GM18502 (cell line): ENCODE results near the gene MFAP5.
"Not testable (repeated sequence)": the region's sequence is repeated elsewhere in the genome, so short reads cannot be mapped to it uniquely, and the experiment has no call there.

Experiments
- ATAC-seq: cut with Tn5 transposase; IDR thresholded peaks from one replicate; pipeline ENCODE4 v1.9.1; 2021; ENCODE audit warnings: mild to moderate bottlenecking; ENCODE audit not compliant: unreplicated experiment, poor library complexity

MFAP5 gene

DNA sequence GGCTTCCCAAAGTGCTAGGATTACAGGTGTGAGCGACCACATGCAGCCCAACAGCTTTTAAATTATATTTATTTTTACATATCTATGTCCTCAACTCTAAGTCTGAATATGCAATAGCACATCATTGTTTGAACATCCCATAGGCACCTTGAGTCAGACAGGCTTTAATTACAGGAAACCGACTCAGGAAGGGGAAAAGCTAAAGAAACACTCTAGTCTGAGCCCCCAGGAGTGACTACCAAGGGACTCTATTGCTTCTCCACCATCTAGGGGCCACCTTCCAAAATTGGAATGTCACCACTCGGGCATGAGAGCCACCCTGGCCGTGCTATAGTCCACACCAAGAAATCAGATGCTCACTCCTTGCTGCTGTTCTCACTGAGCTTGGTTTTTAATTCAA lies 14.0 kb upstream of the MFAP5 start:
- ATAC-seq: no peak

DNA sequence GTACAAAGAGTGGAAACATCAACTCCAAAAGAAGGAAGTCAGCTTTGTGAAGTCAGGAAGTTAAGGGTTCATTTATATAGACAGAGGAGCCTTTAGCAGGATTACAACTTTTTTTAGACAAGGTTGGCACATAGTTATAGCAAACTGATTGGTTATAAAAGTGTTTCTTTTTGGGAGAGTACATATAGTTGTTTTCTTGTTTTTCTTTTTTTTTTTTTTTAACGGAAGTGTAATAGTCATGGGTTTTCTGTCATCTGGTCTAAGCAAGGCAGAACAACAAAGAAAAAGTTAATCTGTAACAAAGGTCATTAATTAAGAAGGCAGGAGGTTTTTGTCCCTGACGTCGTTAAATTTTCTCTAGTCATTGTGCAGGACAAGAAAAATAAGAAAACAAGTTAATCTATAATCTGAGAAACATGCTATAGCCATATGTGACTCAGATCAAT lies 13.0 kb upstream of the MFAP5 start:
- ATAC-seq: no peak

DNA sequence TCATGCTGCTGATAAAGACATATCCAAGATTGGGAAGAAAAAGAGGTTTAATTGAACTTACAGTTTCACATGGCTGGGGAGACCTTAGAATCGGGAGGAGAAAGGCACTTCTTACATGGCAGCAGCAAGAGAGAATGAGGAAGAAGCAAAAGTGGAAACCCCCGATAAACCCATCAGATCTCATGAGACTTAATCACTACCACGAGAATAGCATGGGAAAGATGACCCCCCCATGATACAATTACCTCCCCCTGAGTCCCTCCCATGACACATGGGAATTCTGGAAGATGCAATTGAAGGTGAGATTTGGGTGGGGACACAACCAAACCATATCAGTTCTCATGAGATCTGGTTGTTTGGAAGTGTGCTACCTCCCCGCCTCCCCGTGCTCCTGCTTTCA lies 9.8 kb upstream of the MFAP5 start:
- ATAC-seq: no peak

DNA sequence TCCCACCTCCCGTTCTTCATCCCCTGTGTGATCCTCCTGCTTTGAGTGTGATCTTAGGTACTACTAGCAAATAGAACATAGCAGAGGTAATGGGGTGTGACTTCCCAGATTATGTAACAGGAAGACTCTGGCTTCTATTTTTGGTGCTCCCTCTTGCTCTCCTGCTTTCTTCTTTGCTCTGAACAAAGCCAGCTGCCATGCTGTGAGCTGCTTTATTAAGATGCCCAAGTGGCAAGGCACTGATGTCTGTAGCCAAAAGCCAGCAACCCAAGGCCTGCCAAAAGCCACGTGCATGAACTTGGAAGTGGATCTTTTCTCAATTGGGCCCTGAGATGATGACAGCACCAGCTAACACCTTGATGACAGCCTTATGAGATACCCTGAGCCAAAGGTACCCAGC lies 5.8 kb upstream of the MFAP5 start:
- ATAC-seq: no peak

DNA sequence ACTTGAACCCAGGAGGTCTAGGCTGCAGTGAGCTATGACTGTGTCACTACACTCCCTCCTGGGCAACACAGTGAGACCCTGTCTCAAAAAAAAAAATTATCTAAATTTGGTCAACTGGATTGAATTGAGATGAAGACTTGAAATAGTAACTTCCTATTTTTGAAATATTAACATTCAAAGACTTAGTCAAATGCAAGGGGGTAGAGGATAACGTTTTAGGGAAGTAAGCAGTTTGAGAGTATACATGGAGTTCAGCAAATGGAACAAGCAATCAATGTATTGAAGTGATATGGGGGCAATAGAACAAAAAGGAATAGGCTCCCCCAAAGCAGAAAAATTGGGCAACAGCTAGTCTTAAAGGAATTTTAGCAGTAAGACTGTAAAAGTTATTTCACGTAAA lies 4.6 kb upstream of the MFAP5 start:
- no peak for ATAC-seq

DNA sequence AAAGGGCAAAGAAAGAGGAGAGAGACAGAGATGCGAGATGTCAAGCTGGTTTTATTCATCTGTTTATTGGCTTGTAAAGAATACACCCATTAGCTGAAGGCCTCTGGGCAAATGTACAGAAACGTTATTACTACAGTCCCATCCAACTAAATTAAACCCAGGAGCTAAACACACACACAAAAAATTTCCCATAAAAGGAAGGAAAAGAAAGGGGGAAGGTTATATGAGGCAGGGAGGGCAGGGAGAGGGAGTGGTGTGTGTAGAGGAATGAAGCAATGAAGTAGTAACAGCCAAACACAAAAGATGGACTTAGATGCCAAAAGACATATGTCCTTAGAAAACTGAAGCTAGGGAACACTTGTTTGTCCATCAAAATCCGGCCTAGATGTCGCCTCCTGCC lies 3.1 kb upstream of the MFAP5 start:
- ATAC-seq: no peak

DNA sequence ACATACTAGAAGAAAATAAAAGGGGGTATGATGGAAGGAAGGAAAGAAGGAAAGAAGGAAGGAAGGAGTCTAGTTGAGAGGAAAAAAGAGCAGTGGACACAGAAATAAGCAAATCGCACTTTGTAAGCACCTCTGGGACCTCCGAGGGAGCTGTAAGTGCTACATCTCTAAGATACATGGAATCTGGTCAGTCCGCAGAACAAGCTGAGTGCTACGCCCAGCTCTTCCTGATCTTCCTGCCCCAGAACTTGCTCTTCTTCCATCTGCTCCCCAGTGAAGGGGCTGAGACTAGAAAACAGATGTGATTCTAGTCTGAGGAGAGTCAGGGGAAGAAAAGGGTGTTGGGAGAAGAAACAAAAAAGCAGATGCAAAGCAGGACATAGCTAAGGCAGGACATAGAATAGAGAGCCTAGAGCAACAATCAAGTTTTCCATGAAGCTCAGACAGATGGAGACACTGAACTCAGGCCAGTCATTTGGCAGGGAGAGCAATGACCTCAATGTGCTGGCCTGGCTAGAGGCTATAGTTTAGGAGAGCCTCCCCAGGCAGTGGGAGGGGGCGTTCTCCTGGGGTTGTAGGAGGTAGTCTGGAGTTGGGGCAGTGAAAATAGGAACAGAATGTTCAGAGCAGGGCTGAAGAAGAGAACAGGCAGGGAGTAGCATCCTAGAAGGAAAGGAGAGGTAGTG lies 1.7 kb upstream of the MFAP5 start:
- ATAC-seq: no peak

DNA sequence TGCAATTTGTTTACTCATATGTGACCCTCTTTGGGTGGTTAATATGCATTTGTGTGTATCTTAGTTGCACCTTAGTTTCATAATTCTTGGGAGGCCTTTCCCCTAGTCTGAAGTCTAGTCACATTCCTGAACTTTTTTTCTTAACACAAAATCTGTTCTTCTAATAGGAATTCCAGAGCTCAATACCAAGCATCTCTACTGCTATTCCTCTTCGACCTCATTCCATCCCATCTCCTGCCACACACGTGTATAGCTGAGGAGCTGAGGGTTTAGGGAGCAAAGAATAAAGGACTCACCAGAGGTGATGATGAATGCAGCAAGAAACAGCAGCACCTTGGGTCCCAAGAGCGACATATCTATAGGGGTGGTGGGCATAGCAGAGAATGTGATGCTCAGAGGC lies 875 bp downstream of the MFAP5 start:
- ATAC-seq: no peak

DNA sequence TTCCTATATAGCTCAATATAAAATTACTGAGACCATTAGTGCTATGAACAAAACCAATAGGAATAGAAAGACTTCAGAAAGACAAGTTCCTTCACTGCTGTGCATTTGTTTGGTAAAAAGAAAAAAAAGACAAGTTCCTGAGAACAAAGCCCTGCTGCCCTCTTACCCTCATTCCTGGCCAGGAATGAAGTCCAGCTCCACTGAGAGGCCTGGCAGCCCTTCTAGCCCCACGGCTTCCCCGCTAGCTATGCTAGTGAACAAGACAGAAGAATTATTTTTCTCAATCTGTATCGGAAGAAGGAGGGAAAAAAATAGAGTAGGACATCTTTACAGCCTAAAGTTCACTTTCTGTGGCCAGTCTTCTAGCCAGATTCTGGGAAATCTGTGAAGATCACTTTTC lies 1.6 kb downstream of the MFAP5 start:
- ATAC-seq: no peak

DNA sequence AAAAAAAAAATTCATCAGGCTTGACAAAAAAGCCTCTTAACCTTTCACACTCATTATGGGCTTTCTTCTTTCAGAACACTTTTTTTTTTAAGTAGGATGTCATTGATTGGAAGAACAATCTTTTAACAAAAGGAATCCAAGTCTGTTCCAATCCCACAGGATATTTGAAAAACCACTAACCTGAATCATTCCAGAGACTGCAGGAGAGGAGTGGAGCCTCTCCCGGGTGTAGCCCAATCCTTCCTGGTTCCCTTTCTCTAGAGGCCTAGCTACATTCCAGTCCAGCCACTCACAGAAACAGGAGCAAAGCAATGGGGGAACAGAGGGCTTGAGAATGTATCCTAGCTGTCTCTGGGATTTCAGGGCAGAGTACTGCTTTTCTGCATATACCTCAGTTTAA lies 4.3 kb downstream of the MFAP5 start:
- no peak for ATAC-seq

DNA sequence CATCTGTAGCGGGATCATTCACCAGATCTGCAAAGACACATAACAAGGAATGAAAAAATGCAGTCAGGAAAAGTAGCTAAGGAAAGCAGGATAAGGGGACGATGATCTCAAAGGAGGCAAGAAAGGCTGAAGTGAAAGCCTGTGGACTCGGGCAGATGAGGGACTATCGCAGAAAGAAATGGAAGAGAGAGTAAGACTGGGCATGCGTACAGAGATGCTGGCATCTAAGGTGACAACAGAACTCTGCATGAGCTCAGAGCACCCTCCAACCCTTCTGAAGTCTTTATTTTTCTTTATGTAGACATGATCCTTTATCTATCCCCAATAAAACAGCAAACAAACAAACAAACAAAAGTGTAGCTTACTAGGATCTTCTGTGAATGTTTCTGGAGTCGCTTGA lies 7.2 kb downstream of the MFAP5 start:
- no peak for ATAC-seq

DNA sequence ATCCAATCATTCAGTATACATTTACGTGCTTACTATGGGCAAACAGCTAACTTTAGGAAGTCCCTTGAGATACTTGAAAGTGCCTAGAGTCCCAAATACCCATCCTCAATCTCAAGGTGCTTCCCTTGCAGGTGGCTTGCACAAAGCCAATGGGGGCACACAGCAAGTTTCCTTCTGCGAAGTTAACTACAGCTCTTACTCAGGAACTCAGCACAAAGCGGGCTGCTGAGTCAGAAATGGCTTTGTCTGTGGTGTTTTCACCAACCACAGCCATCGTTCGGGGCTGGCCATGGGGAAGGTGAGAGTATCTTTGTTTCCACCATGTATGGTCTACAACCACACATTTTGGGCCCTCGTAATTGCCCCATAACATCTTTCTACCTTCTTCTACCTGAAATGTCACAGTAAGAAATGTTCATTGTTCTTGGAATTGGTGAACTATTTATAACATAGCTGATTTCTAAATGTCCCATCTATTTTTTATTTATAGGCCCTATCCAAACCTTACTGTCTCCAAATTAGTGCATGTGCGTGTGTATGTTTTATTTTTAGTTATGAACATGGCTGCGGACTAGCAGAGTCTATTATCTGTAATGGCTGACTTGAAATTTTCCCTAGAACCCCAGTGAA lies 13.9 kb downstream of the MFAP5 start:
- peak; percentile 83 for ATAC-seq

DNA sequence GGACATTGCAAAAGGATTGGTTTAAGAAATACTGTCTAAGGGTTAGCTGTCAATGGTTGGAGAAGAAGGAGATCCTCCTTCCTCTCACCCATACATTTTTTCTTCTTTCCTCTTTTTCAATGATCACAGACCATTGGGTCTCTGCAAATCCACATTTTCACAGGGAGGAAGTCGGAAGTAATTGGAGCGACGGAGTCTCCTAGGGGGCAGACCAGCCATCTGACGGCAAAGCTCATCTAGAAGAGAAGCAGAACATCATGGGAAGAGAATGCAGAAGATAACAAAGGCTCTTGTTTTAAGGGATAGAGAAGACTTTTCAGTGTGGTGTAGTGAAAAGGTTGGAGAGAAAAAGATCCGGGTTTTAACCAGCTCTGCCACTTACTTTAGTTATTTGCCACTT lies 14.7 kb downstream of the MFAP5 start:
- ATAC-seq: no peak

DNA sequence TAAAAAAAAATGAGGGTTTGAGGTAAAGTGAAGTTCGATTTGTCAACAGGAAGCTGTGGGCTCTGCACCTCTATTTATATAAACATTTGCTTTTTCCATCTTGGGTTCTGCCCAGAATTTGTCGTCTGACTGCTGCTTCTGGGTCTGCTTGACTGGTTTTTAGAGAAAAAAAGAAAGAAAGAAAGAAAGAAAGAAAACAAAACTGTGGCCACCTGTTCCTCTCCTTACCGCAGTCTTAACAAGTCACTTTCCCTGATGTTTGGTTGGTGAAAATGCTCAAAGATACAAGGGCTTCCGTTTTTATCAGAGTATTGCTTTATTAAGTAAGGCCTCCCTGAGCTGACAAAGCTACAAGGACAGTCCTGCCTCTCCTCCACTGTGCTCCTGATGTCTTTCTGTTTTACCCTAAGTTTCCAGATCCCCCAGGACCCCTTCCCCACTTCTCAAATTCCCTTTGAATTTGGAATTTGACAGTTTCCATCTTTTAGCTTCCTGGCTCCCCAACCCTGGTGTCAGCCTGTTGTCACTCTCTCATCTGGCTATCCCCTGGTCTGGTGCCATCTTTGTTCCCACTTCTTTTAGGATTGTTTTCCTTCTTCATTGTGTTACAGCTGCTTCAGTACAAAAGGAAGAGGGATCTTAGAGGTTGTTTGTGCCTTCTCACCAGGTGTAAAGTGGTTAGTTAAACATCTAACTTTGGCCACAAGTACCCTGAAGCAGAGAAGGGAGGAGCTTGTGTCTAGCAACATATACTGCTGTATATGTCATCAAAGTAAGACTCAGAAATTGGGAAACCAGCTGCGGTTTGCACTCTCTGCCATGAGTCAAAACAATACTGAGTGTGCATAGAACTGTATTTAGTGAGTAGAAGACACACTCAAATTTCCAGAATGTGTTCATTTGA lies 18.0 kb downstream of the MFAP5 start:
- peak; percentile 68 for ATAC-seq

DNA sequence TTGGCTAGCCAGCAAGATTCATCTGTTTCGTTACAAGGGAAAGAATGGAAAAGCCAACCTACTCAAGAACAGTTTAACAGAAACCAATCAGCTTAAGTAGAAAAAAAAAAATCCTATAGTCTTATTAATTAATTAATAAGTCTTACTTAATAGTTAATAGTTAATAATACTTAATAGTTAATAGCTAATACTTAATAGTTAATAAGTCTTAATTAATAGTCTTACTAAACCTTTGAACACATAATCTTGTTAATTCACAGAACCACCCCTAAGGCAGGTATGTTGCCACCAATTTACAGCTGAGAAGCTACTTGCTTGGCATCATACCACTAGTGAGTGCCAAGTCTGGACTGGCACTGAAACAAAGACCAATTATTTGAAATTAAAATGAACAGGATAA lies 19.9 kb downstream of the MFAP5 start:
- no peak for ATAC-seq

DNA sequence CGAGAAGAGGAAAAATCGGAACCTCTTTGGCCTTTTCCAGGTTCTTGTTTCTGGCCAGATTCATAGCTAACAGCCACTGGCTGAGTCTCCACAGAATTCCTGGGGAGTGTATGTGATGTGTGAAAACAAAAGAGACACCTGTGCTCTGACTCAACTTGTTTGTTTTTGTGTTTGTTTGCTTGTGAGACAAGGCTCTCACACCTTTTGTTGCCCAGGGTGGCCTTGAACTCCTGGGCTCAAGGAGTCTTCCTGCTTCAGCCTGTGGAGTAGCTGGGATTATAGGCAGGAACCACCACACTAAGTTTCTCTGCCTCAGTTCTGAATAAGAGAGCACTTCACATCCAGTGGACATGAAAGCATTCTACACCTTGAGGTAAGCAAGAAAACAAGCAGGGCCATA lies 22.7 kb downstream of the MFAP5 start:
- no peak for ATAC-seq

DNA sequence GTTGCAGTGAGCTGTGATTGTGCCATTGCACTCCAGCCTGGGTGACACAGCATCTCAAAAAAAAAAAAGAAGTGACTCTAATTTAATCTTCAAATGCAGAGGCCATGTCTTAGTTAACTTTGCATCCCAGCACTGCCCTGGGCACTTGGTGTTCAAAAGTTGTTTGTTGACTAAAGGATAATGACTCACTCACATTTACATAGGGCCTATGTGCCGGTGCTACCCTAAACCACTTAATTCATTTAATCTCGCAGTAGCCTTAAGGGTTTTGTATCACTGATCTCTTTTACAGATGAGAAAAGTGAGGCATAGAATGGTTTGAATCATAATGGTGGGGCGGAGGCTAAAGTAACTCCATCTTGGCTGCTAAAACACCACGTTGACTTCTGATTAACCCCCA lies 23.7 kb downstream of the MFAP5 start:
- ATAC-seq: no peak

DNA sequence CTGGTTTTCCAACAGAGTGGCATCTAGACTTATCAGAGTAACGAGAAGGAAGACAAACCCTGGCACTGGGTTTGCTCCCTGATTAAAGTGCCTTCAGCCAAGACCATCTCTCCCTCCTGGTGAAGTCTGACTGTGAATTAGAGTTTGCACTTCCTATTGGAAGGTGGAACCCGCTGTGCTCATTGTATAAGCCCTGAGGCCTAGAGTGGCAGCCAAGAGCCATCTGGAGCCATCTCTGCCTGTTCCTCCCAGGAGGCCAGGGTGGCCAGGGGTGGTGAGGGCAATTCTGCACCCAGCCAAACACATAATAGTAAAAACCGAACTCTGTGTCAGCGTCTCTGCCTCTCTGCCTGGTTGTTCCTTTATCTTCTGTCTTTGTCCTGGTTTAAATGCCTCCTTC lies 25.0 kb downstream of the MFAP5 start:
- no peak for ATAC-seq

DNA sequence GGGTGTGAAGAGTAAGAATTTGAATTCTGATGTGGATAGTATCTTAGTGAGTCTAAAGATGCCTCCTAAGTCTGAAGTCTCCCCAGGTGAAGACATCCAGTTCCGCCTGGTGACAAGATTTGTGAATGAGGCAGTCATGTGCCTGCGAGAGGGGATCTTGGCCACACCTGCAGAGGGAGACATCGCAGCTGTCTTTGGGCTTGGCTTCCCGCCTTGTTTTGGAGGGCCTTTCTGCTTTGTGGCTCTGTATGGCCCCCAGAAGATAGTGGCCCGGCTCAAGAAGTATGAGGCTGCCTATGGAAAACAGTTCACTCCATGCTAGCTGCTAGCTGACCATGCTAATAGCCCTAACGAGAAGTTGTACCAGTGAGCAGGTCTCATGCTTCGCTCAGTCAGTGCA lies 25.4 kb downstream of the MFAP5 start:
- ATAC-seq: no peak

DNA sequence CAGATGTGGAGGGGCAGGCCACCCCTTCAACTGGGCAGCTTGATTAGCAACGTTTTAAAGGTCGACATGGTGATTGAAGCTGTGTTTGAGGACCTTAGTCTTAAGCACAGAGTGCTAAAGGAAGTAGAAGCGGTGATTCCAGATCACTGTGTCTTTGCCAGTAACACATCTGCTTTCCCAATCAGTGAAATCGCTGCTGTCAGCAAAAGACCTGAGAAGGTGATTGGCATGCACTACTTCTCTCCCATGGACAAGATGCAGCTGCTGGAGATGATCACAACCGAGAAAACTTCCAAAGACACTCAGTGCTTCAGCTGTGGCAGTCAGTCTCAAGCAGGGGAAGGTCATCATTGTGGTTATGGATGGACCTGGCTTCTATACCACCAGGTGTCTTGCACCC lies 26.0 kb downstream of the MFAP5 start:
- ATAC-seq: no peak

DNA sequence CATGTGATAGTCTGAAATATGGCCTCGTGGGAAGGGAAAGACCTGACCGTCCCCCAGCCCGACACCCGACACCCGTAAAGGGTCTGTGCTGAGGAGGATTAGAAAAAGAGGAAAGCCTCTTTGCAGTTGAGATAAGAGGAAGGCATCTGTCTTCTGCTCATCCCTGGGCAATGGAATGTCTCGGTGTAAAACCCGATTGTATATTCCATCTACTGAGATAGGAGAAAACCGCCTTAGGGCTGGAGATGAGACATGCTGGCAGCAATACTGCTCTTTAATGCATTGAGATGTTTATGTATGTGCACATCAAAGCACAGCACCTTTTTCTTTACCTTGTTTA lies 26.6 kb downstream of the MFAP5 start:
- ATAC-seq: not testable (repeated sequence)
